Osteoblast (primary cell): ENCODE measurements around the gene SLC25A17. TPM values are rescaled to one million over a fixed set of nuclear protein-coding genes. Genes with fewer than 3 reads are reported as not detected.
A peak's percentile ranks its signal among the peaks of the same experiment; 100 is the strongest.
"Not testable (repeated sequence)": the region's sequence is repeated elsewhere in the genome, so short reads cannot be mapped to it uniquely, and the experiment has no call there.

ENCODE experiments used
- DNase-seq: peaks from one replicate; pipeline ENCODE4 v3.0.0; 2011; ENCODE audit warnings: low spot score, mixed read lengths; ENCODE audit not compliant: insufficient read length; ENCODE audit errors: missing footprints
- H2AFZ ChIP-seq: 2 replicates; pipeline ENCODE4 v1.6.0; 2011; ENCODE audit warnings: mild to moderate bottlenecking, low read length
- H3K27ac ChIP-seq: 2 replicates; pipeline ENCODE4 v1.5.1; 2011; ENCODE audit warnings: mild to moderate bottlenecking, low read depth, low read length, moderate library complexity
- H3K27me3 ChIP-seq: 2 replicates; pipeline ENCODE4 v1.6.0; 2012; ENCODE audit warnings: mild to moderate bottlenecking, control low read depth, inconsistent platforms, low read length, moderate library complexity; ENCODE audit not compliant: insufficient read depth
- H3K36me3 ChIP-seq: 2 replicates; pipeline ENCODE4 v1.5.1; 2011; ENCODE audit warnings: mild to moderate bottlenecking, low read length, control low read depth, moderate library complexity; ENCODE audit not compliant: insufficient read depth
- H3K4me1 ChIP-seq: 2 replicates; pipeline ENCODE4 v1.5.1; 2011; ENCODE audit warnings: mild to moderate bottlenecking, low read length, control low read depth, moderate library complexity; ENCODE audit not compliant: insufficient read depth
- H3K4me2 ChIP-seq: 2 replicates; pipeline ENCODE4 v1.6.0; 2011; ENCODE audit warnings: mild to moderate bottlenecking, low read length; ENCODE audit not compliant: insufficient read depth
- H3K4me3 ChIP-seq: fragments of 200-600 bp; sonication (generic); 3 replicates; pipeline ENCODE4 v1.5.1; 2012; ENCODE audit warnings: mild to moderate bottlenecking, low read length, inconsistent platforms; ENCODE audit not compliant: insufficient read depth
- H3K79me2 ChIP-seq: 2 replicates; pipeline ENCODE4 v1.6.0; 2012; ENCODE audit warnings: mild to moderate bottlenecking, low read length, control low read depth, inconsistent platforms; ENCODE audit not compliant: insufficient read depth
- H3K9me3 ChIP-seq: 2 replicates; pipeline ENCODE4 v1.5.1; 2011; ENCODE audit warnings: low read depth, low read length, control low read depth
- H4K20me1 ChIP-seq: 2 replicates; pipeline ENCODE4 v1.6.0; 2012; ENCODE audit warnings: mild to moderate bottlenecking, low read length, control low read depth; ENCODE audit not compliant: insufficient read depth
- CTCF ChIP-seq: IDR thresholded peaks from 2 replicates; pipeline ENCODE4 v1.5.1; 2011; ENCODE audit warnings: mild to moderate bottlenecking, low read depth, low read length, moderate library complexity; ENCODE audit errors: extremely low read depth
- total RNA-seq: library from RNA; depleted of rRNA; stranded (reverse); fragments of >200 nt; gene quantifications from 2 replicates; pipeline ENCODE4 v1.2.3, GENCODE V29; 2012

Gene SLC25A17
- total RNA-seq, 1 donor: 16.3 TPM

GRCh38 chr22:40826984-40827741, 8.0 kb upstream of the SLC25A17 start:
- Histone ChIP-seq H4K20me1 (no peaks in the 10 kb centered on the region), H3K4me2 (no peak overlapping the region), H3K36me3 (peaks cover 60% of the 10 kb centered on the region), H3K27ac (no peak overlapping the region), H3K79me2 (peaks cover 4% of the 10 kb centered on the region), H2AFZ (no peak overlapping the region), H3K4me1 (no peaks in the 10 kb centered on the region), H3K9me3 (no peaks in the 10 kb centered on the region), H3K27me3 (no peaks in the 10 kb centered on the region), H3K4me3 (no peak overlapping the region)
- no peak for TF ChIP-seq CTCF
- no peak for DNase-seq

- H3K27me3 ChIP-seq: not testable (repeated sequence)
These were observed 7.1 kb upstream of the SLC25A17 start for GRCh38 chr22:40826292-40826691.

GRCh38 chr22:40823426-40823825, 4.3 kb upstream of the SLC25A17 start:
- H3K4me3 ChIP-seq: no peak overlapping the region
- H2AFZ ChIP-seq: no peak overlapping the region
- H3K27ac ChIP-seq: no peak overlapping the region
- peaks cover 9% of the 10 kb centered on the region for H3K4me1 ChIP-seq
- peaks cover 25% of the 10 kb centered on the region for H3K36me3 ChIP-seq
- peaks cover 7% of the 10 kb centered on the region for H3K79me2 ChIP-seq
- no peaks in the 10 kb centered on the region for H3K9me3 ChIP-seq
- H3K27me3 ChIP-seq: no peaks in the 10 kb centered on the region
- DNase-seq: peak; percentile 36
- TF ChIP-seq CTCF: no peak
- no peak overlapping the region for H3K4me2 ChIP-seq
- no peaks in the 10 kb centered on the region for H4K20me1 ChIP-seq

More at GRCh38 chr22:40826292-40826691, 7.1 kb upstream of the SLC25A17 start:
- not testable (repeated sequence) for H3K4me1 ChIP-seq, H3K27ac ChIP-seq, DNase-seq, H2AFZ ChIP-seq, H4K20me1 ChIP-seq, H3K79me2 ChIP-seq, H3K4me3 ChIP-seq, H3K9me3 ChIP-seq, H3K4me2 ChIP-seq
- peaks cover 53% of the 10 kb centered on the region for H3K36me3 ChIP-seq

DNA sequence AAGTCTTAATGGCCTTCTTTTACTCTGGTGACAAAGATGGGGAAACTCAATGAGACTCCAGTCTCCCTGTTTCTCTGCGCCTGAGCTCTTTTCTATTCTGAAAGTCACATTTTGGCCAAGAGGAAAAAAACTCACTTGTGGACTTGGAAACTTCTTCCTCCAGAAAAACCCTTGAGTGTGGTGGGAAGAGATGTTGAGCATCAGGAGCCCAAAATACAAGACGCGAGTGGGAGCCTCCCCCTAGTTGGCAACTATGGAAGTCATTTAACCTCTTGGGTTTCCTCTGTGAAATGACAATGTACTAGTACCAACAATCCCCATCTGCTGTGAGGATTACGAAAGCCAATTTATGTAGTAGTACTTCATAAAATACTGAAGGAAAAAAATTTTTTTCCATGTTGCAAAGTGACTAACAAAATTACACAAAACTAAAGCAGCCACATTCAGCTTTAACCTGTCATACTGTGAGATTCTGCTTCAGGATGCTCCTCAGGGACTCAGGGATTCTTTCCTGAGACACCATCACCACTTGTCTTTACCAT, 524 bp upstream of the SLC25A17 start:
- peak overlapping the region; percentile 68 for H3K27ac ChIP-seq
- H3K4me3 ChIP-seq: peak overlapping the region; percentile 100
- no peaks in the 10 kb centered on the region for H3K27me3 ChIP-seq
- peak; percentile 61 for DNase-seq
- peaks cover 13% of the 10 kb centered on the region for H3K36me3 ChIP-seq
- peaks cover 19% of the 10 kb centered on the region for H3K4me1 ChIP-seq
- H2AFZ ChIP-seq: peak overlapping the region; percentile 83
- TF ChIP-seq CTCF: no peak
- H3K4me2 ChIP-seq: peak overlapping the region; percentile 96
- peaks cover 41% of the 10 kb centered on the region for H3K79me2 ChIP-seq
- peaks cover 5% of the 10 kb centered on the region for H4K20me1 ChIP-seq
- H3K9me3 ChIP-seq: no peaks in the 10 kb centered on the region
